Left cardiac atrium (tissue), 4 donors: ENCODE measurements around the gene ATE1. TPM values are rescaled to one million over a fixed set of nuclear protein-coding genes. Genes with fewer than 3 reads are reported as not detected.
"Not testable (repeated sequence)": the region's sequence is repeated elsewhere in the genome, so short reads cannot be mapped to it uniquely, and the experiment has no call there.

Source experiments
- ATAC-seq, 2 donors: fragments of 200-7000 bp; cut with Tn5 transposase; one replicate each; pipeline ENCODE4 v1.9.1; 2020; ENCODE audit warnings: mild to moderate bottlenecking in 2 of 2, moderate library complexity in 2 of 2
- DNase-seq: peaks from one replicate; pipeline ENCODE4 v3.0.0-alpha.2; 2020
- intact Hi-C, 2 donors: fragments of 100-400 bp; cut with DNase I; formaldehyde crosslinking; loops; one replicate each; pipeline versions ENCODE4 v1.14.1 to v1.15.1; 2022 to 2023
- total RNA-seq, 2 donors: library from RNA; stranded (reverse); fragmentation: NEBNext Ultra II Directional; extraction: Animal tissue kit (Norgen Biotek cat#: 25700); gene quantifications; one replicate each; pipeline ENCODE4 v1.2.1, GENCODE V29; 2021
- donor health status: DM: no; HTN: yes; CAD: no.
- donor health status: DM: no; HTN: yes; CAD: no; lungs with severe emphysema.
- donor health status: DM: yes; HTN: yes; CAD: no.
- donor health status: Dilated cardiomyopathy.

The ATE1 gene
- total RNA-seq, 2 donors from 2014 or later: 37.8 to 47.7 TPM

GRCh38 chr10:121722665-121723064 is 205.2 kb downstream of the ATE1 start:
- intact Hi-C loops: loop anchor here in 1 of 2 donors (10.0 kb wide), 1 partner anchor 768 kb away; no protein-coding TSS in a partner anchor
- ATAC-seq (no peak), DNase-seq (no peak)

GRCh38 chr10:121721257-121721656 is 206.6 kb downstream of the ATE1 start:
- ATAC-seq (peak in 1 of 2 donors; percentile 25), DNase-seq (no peak)
- intact Hi-C loops: loop anchor here in 1 of 2 donors (10.0 kb wide), 1 partner anchor 766 kb away; no protein-coding TSS in a partner anchor

GRCh38 chr10:121715969-121716368 is 211.9 kb downstream of the ATE1 start:
- DNase-seq: no peak
- intact Hi-C loops: no loop called here
- no peak for ATAC-seq

- no peak for ATAC-seq
- intact Hi-C loops: no loop called here
- no peak for DNase-seq
These were observed 212.8 kb downstream of the ATE1 start for GRCh38 chr10:121715076-121715475.

- intact Hi-C loops: no loop called here
- no peak for ATAC-seq
- DNase-seq: no peak
These were observed 214.3 kb downstream of the ATE1 start for GRCh38 chr10:121713486-121713885.

DNA sequence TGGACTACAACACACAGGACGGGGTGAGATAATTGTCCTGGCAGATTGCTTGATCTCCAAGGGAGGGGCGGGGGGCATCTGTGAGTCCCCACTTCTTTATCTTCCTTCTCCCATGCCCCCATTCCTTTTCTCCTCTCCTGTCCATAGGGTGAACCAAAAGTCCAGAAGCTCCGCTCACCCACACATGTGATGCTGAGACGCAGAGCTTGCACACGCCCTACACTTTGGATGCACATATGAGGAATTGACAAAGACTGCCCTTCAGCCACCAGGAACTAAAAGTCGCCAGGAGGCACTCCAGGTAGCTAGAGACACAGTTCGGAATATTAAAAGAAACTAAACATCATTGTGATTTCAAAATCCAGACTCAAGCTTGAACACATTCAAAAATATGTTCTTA is 216.9 kb downstream of the ATE1 start:
- DNase-seq (no peak), ATAC-seq (no peak)
- intact Hi-C loops: no loop called here

DNA sequence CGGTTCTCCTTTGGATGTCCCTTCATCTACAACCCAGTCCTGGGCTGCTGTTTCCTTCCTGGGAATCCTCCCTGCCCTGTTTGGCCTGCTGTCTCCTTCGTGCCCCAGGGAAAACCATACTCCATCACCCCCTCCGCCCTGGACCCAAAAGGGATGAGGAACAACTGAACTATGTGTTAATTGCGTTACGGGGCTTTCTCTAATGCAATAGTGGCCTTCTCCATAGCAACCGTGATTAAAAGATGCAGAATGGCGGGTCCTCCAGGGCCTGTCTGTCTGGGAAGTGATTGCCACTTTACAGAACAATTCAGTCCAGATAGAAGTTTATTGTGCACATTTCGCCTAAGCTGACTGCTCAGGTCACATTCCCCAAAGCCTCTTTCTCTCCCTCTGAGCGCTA is 217.6 kb downstream of the ATE1 start:
- ATAC-seq: peak; percentile 62 to 63
- peak; percentile 29 for DNase-seq

GRCh38 chr10:121709675-121710073 is 218.2 kb downstream of the ATE1 start:
- DNase-seq: no peak
- intact Hi-C loops: no loop called here
- ATAC-seq: peak; percentile 85 to 91

More for the DNA sequence above, 217.6 kb downstream of the ATE1 start:
- intact Hi-C loops: no loop called here

- DNase-seq (no peak), ATAC-seq (no peak)
- intact Hi-C loops: no loop called here
These were observed 218.8 kb downstream of the ATE1 start for GRCh38 chr10:121708728-121709674.

DNA sequence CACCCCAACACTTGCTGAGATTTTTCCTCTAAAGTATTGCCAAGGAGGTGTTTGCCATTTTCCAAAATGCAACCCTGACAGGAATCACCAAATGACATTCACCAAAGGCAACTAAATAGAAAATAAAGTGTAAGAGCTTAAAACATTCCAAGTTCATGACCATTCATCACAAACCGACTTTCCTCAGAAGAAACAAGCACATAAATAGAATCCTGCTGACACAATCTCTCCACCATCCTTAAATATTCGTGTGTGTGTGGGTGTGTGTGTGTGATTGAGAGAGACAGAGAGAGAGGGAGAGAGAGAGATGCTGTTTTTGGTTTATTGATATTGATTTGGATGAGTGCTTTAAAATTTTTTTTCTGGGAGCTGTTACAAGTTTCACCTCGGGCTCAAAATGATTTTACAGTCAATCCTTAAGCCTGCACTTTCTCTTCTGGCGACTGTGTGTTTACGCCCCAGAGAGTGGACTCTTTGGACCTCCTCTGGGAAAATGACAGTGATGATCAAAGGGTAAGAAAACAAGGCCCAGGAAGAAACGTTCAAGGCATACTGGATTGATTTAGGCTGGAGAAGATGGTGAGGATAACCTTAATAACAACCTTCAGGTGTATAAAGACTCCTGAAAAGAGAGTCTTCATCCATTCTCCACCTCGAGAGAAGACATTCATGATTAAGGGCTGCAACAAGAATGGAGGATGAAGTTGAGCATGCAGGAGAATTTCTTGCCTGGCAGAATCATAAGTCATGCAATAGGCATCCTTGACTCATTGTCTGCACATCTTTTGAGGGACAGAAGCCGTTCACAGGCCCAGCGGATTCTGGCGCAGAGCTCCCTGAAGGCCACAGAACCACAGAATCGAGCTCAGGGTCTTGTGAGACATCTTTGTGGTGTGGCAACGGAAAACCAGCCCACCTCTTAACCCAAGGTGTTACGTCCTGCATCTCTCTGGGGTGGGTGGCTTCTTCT is 225.2 kb downstream of the ATE1 start:
- intact Hi-C loops: no loop called here
- DNase-seq (no peak), ATAC-seq (no peak)

DNA sequence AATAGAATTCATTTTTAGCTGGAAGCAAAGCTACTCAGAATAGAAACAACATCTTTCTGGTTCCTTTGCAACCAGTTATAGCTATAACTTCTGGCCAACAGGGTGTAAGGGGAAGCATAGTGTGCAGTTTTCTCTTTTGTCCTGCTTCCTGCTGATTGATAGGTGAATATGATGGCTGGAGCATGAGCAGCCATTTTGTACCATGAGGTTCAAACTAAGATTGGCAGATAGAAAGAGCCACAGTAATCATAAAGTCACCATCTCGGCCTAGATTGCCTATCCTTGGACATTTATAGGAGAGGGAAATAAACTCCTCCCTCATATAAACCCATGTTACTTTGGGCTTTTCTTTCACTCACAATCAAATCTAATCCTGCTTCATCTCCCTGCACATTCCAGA is 227.4 kb downstream of the ATE1 start:
- ATAC-seq: no peak
- intact Hi-C loops: no loop called here
- DNase-seq: no peak

DNA sequence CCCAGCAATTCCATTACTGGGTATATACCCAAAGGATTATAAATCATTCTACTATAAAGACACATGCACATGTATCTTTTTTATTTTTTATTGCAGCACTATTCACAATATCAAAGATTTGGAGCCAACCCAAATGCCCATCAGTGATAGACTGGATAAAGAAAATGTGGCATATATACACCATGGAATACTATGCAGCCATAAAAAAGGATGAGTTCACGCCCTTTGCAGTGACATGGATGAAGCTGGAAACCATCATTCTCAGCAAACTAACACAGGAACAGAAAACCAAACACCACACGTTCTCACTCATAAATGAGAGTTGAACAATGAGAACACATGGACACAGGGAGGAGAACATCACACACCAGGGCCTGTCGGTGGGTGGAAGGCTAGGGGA is 228.1 kb downstream of the ATE1 start:
- ATAC-seq, DNase-seq, intact Hi-C loops: not testable (repeated sequence)

DNA sequence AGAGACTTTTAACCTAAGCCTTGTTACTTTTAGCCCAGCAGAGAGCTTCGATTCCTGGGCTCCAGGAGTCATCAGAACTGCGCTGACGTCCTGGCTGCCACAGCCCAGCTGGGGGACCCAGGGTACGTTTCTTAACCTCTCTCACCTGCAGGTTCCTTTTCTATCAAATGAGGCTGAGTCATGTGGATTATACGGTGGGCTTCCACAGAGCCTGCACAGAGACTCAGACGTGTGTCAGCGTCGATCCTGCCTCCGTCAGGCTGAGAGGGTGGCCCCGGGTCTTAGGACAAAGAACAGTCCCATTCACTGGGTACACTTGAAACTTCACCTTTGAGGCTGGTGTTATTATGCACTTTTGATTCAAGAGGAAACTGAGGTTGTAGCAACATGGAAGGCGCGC is 228.9 kb downstream of the ATE1 start:
- intact Hi-C loops: no loop called here
- ATAC-seq: no peak
- no peak for DNase-seq

GRCh38 chr10:121698336-121698735 is 229.5 kb downstream of the ATE1 start:
- DNase-seq: no peak
- ATAC-seq: no peak
- intact Hi-C loops: no loop called here

- no peak for ATAC-seq
These were observed 231.0 kb downstream of the ATE1 start for GRCh38 chr10:121696854-121697253.

DNA sequence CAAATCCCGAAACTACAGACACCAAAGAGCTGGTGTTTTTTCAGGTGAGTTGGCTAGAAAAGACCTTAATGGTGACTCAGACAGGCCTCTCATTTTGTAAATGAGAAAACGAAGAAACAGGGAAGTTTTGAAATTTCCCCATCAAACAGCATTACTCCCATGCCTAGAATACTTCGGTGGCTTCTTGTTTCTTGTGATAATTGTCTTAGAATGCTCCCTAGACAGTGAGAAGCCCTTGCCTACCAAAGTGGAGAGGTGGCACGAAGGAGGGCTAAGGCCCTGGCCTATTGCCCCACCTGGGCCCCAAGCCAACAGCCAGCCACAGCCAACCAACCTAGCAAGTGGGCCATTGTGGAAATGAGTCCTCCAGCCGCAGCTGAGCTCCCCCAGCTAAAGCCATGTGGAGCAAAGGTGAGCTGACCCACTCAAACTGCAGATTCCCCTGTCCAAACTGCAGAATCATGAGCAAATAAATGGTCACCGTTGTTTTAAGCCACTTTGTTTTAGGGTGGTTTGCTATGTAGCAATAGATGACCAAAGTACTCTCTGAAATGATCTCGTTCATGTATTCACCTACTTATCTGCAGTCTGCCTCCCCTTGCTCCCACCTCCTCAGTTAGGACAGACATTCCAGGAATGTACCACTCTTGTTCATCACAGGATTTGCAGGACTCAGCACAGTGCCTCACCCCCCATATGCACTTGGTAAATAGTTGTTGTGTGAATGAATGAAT is 231.9 kb downstream of the ATE1 start:
- ATAC-seq (no peak), DNase-seq (no peak)
- intact Hi-C loops: no loop called here

More at GRCh38 chr10:121696854-121697253, 231.0 kb downstream of the ATE1 start:
- no peak for DNase-seq
- intact Hi-C loops: no loop called here

DNA sequence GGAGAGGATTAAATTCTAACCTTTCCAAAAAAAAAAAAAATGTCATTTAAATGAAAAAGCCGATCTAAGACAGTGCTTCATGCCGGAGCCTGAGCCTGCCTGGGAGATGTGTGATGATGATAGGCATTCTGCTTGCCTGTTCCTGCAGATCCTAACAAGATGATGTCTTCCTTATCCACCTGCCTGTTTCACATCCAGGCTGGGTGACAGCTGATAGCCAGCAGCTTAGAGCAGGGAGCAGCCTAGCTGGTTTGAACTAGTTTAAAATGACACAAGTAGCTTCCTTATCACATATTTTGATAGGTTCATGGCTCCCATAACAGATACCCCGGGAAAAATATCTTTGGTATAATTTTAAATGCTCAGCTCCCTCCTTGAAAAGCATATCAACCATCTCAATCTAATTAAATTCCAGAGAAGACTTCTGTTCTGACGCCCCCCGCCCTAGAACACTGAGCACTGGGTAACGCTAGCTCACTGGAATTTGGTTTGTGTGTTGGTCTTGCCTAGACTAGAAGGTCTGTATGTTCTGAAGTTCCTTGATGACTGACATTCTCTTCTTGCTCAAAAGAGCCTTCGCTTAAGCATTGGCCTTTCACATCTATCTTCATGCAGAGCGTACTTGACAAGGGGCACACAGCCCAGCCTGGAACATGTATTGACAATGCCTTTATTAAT is 232.7 kb downstream of the ATE1 start:
- ATAC-seq (no peak), DNase-seq (no peak)
- intact Hi-C loops: no loop called here

DNA sequence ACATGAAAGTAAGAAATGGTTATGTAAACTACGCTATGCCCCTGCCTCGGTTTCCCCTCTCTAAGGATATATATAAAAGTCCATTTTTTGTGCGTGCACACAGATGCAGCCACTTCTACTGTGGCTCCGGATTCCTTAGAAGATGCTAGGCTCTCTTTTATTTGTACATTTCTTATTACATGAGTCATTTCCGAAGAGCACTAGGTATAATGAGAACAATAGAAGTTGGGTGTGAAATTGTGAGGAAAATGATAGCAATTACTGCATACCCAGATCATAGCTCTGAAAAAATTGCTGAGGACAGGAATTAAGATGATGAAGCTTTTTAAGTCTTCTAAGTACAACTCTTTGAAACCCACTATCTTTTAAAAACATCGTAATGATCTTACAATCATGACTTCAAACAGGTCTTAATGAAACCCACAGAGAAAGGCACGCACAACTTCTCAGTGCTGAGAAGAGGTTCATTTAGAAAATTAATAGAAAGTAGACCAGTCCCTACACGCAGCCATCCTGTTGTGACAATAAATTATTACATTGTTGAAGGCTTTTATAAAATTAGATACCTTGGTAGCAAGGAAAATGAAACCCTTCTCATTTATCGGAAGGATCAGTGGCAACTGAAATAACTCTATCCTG is 233.4 kb downstream of the ATE1 start:
- intact Hi-C loops: no loop called here
- no peak for DNase-seq
- ATAC-seq: no peak
